GM23338 (cell line): ENCODE results near the gene TMC3. TPM values are rescaled to one million over a fixed set of nuclear protein-coding genes. Genes with fewer than 3 reads are reported as not detected.
"Not testable (repeated sequence)": the region's sequence is repeated elsewhere in the genome, so short reads cannot be mapped to it uniquely, and the experiment has no call there.

Source experiments
- ATAC-seq: fragments of 200-7000 bp; cut with Tn5 transposase; 3 replicates; pipeline ENCODE4 v1.9.1; 2020
- DNase-seq: peaks from one replicate; pipeline ENCODE4 v3.0.0-alpha.2; 2015; ENCODE audit warnings: low spot score
- H2AFZ ChIP-seq: fragments of 200-600 bp; sonication (generic); 2 replicates; pipeline ENCODE4 v1.8.0; 2016; ENCODE audit warnings: antibody characterized with exemption, mild to moderate bottlenecking, moderate library complexity
- H3F3A ChIP-seq: fragments of 200-600 bp; sonication (generic); replicated peaks from 2 replicates; pipeline ENCODE4 v1.8.0; 2017; ENCODE audit warnings: antibody characterized with exemption, mixed run types, low read depth
- H3K27ac ChIP-seq: fragments of 200-600 bp; sonication (generic); 2 replicates; pipeline ENCODE4 v1.6.1; 2016; ENCODE audit warnings: low read depth
- H3K27me3 ChIP-seq: fragments of 200-600 bp; sonication (generic); 2 replicates; pipeline ENCODE4 v1.8.0; 2016; ENCODE audit warnings: mild to moderate bottlenecking, mixed run types, moderate library complexity; ENCODE audit not compliant: insufficient read depth
- H3K36me3 ChIP-seq: fragments of 200-600 bp; sonication (generic); 2 replicates; pipeline ENCODE4 v1.8.0; 2016; ENCODE audit warnings: mild to moderate bottlenecking; ENCODE audit not compliant: insufficient read depth
- H3K4me1 ChIP-seq: fragments of 200-600 bp; sonication (generic); 2 replicates; pipeline ENCODE4 v1.8.0; 2016; ENCODE audit warnings: mild to moderate bottlenecking, moderate library complexity; ENCODE audit not compliant: insufficient read depth
- H3K4me2 ChIP-seq: fragments of 200-600 bp; sonication (generic); 2 replicates; pipeline ENCODE4 v1.7.1; 2017; ENCODE audit warnings: mixed run types
- H3K4me3 ChIP-seq: fragments of 200-600 bp; sonication (generic); 2 replicates; pipeline ENCODE4 v1.6.1; 2016; ENCODE audit warnings: mixed run types
- H3K79me2 ChIP-seq: fragments of 200-600 bp; sonication (generic); replicated peaks from 2 replicates; pipeline ENCODE4 v1.8.0; 2017; ENCODE audit warnings: mild to moderate bottlenecking; ENCODE audit not compliant: insufficient read depth
- H3K9me2 ChIP-seq: fragments of 200-600 bp; sonication (generic); 2 replicates; pipeline ENCODE4 v1.8.0; 2017; ENCODE audit not compliant: insufficient read depth
- H4K20me1 ChIP-seq: fragments of 200-600 bp; sonication (generic); replicated peaks from 2 replicates; pipeline ENCODE4 v1.8.0; 2017; ENCODE audit warnings: mild to moderate bottlenecking; ENCODE audit not compliant: insufficient read depth
- H3K27ac Mint-ChIP-seq: 2 replicates; pipeline ENCODE4 v1.8.0; 2020; ENCODE audit warnings: inconsistent platforms, mild to moderate bottlenecking, moderate library complexity, mixed read lengths
- H3K27me3 Mint-ChIP-seq: 3 replicates; pipeline ENCODE4 v1.8.0; 2022; ENCODE audit warnings: low read depth, mild to moderate bottlenecking, moderate library complexity, mixed read lengths, inconsistent platforms; ENCODE audit not compliant: insufficient read depth, poor library complexity
- H3K36me3 Mint-ChIP-seq: 3 replicates; pipeline ENCODE4 v1.8.0; 2021; ENCODE audit warnings: low read depth, mild to moderate bottlenecking, inconsistent platforms, moderate library complexity, mixed read lengths
- H3K4me1 Mint-ChIP-seq: 3 replicates; pipeline ENCODE4 v1.8.0; 2020; ENCODE audit warnings: mild to moderate bottlenecking, inconsistent platforms, mixed read lengths
- H3K4me3 Mint-ChIP-seq: 3 replicates; pipeline ENCODE4 v1.8.0; 2021; ENCODE audit warnings: moderate library complexity, mild to moderate bottlenecking, inconsistent platforms, mixed read lengths
- H3K9me3 Mint-ChIP-seq: 3 replicates; pipeline ENCODE4 v1.8.0; 2020; ENCODE audit warnings: moderate library complexity, mild to moderate bottlenecking, inconsistent platforms, mixed read lengths
- CREB1 ChIP-seq: fragments of 250-450 bp; sonication (Bioruptor Pico); IDR thresholded peaks from 2 replicates; pipeline ENCODE4 v1.5.0; 2020; ENCODE audit warnings: low read depth, mild to moderate bottlenecking, moderate library complexity
- CTCF ChIP-seq, 2 experiments: fragments of 200-600 bp in 1 of 2; sonication (generic) in 1 of 2; conservative IDR thresholded peaks; 2 replicates each; pipeline versions ENCODE4 v1.5.1 to v1.6.1; 2016 to 2017; ENCODE audit warnings: antibody characterized with exemption in 2 of 2, low read depth in 2 of 2, mild to moderate bottlenecking in 2 of 2, moderate library complexity in 1 of 2
- ETS1 ChIP-seq: IDR thresholded peaks from 2 replicates; pipeline ENCODE4 v1.6.1; 2016; ENCODE audit warnings: antibody characterized with exemption
- EZH2 ChIP-seq: fragments of 200-600 bp; sonication (generic); IDR thresholded peaks from one replicate; pipeline ENCODE4 v1.8.0; 2017; ENCODE audit warnings: antibody characterized with exemption, mild to moderate bottlenecking, low read depth; ENCODE audit not compliant: unreplicated experiment
- JUNB ChIP-seq: IDR thresholded peaks from one replicate; pipeline ENCODE4 v1.6.1; 2016; ENCODE audit warnings: antibody characterized with exemption; ENCODE audit not compliant: unreplicated experiment
- NANOG ChIP-seq: IDR thresholded peaks from 2 replicates; pipeline ENCODE4 v1.6.1; 2016; ENCODE audit warnings: antibody characterized with exemption, borderline replicate concordance
- POLR2AphosphoS5 ChIP-seq: IDR thresholded peaks from 2 replicates; pipeline ENCODE4 v1.6.1; 2016; ENCODE audit warnings: antibody characterized with exemption, low read depth
- STAT1 ChIP-seq: IDR thresholded peaks from one replicate; pipeline ENCODE4 v1.6.1; 2016; ENCODE audit warnings: antibody characterized with exemption; ENCODE audit not compliant: unreplicated experiment
- ZNF114 ChIP-seq: fragments of 250-450 bp; sonication (Bioruptor Pico); IDR thresholded peaks from 2 replicates; pipeline ENCODE4 v1.5.0; 2020; ENCODE audit warnings: mild to moderate bottlenecking, moderate library complexity
- ZNF462 ChIP-seq: fragments of 250-450 bp; sonication (Bioruptor Pico); IDR thresholded peaks from 2 replicates; pipeline ENCODE4 v1.5.0; 2020; ENCODE audit warnings: mild to moderate bottlenecking, moderate library complexity
- polyA plus RNA-seq: library from polyadenylated mRNA; unstranded; fragments of >200 nt; fragmentation: Nextera tagmentation; extraction: Ambion mirVana; gene quantifications from 2 replicates; pipeline ENCODE4 v1.2.1, GENCODE V29; 2016
- total RNA-seq: library from RNA; depleted of rRNA; stranded (reverse); fragments of >200 nt; shearing (Covaris generic); gene quantifications from 2 replicates; pipeline ENCODE4 v1.2.3, GENCODE V29; 2014

Gene TMC3
- total and polyA plus RNA-seq, 2 experiments from 2014 or later = 0.10 TPM; not detected in 1

- TF ChIP-seq EZH2 (no peak), JUNB (no peak), STAT1 (no peak), POLR2AphosphoS5 (no peak), ZNF114 (CRISPR knock-in tag) (no peak), CTCF (conservative IDR thresholded peaks at IDR 0.05; ENCODE audit: low read depth in 2 of 2) (no peak)
These were observed 44.4 kb upstream of the TMC3 start (continued) for GRCh38 chr15:81418444-81418843.

GRCh38 chr15:81414274-81414968 lies 40.4 kb upstream of the TMC3 start:
- not testable (repeated sequence) for H3K9me2 ChIP-seq, H3K4me2 ChIP-seq, DNase-seq, H4K20me1 ChIP-seq, H2AFZ ChIP-seq, H3K27me3 ChIP-seq, H3K27ac Mint-ChIP-seq, H3K79me2 ChIP-seq, H3K4me3 Mint-ChIP-seq, H3K36me3 Mint-ChIP-seq, ATAC-seq, H3K27me3 Mint-ChIP-seq, H3K4me3 ChIP-seq, H3K36me3 ChIP-seq, H3K9me3 Mint-ChIP-seq, H3F3A ChIP-seq, H3K27ac ChIP-seq
- H3K4me1 Mint-ChIP-seq = peaks cover 17% of the 10 kb centered on the region
- H3K4me1 ChIP-seq = peaks cover 11% of the 10 kb centered on the region

GRCh38 chr15:81413851-81414250 lies 39.8 kb upstream of the TMC3 start:
- Mint-ChIP-seq H3K36me3 (no peaks in the 10 kb centered on the region), H3K4me1 (peaks cover 12% of the 10 kb centered on the region), H3K27me3 (peaks cover 2% of the 10 kb centered on the region), H3K27ac (no peak overlapping the region), H3K9me3 (no peaks in the 10 kb centered on the region), H3K4me3 (no peak overlapping the region)
- Histone ChIP-seq H3K79me2 (no peaks in the 10 kb centered on the region), H3K4me3 (no peak overlapping the region), H2AFZ (no peak overlapping the region), H3K27ac (no peak overlapping the region), H3K4me1 (peaks cover 8% of the 10 kb centered on the region), H3F3A (no peaks in the 10 kb centered on the region), H3K27me3 (no peaks in the 10 kb centered on the region), H3K4me2 (no peak overlapping the region), H3K36me3 (no peaks in the 10 kb centered on the region), H4K20me1 (no peaks in the 10 kb centered on the region), H3K9me2 (no peaks in the 10 kb centered on the region)
- no peak for DNase-seq
- ATAC-seq = no peak
- TF ChIP-seq ZNF462 (no peak), STAT1 (no peak), ETS1 (no peak), JUNB (no peak), CREB1 (no peak), NANOG (no peak)
